Measurements from ENCODE around the gene JAKMIP2. TPM values are rescaled to one million over a fixed set of nuclear protein-coding genes. Genes with fewer than 3 reads are reported as not detected.

The JAKMIP2 gene
- total RNA-seq, 1 experiment from 2014 or later, result not detected

- H3K36me3 ChIP-seq (ENCODE audit: control insufficient read depth in 1 of 2, insufficient read depth in 2 of 2, low read length in 2 of 2), result no peaks in the 10 kb centered on the region
- no peak overlapping the region for H2AFZ ChIP-seq (ENCODE audit: low read depth, low read length, poor library complexity, severe bottlenecking)
- no peaks in the 10 kb centered on the region for H3K79me2 ChIP-seq (ENCODE audit: insufficient read depth, low read length)
- 0 out of 2 replicates have a peak, but pooled peaks cover 11% of the 10 kb centered on the region for H3K27me3 ChIP-seq (ENCODE audit: insufficient read depth, low read length)
- no peaks in the 10 kb centered on the region for H3K4me1 ChIP-seq (ENCODE audit: control insufficient read depth in 1 of 2, insufficient read depth in 2 of 2, low read length in 2 of 2)
- ChIA-PET CTCF (interaction anchor here (0.6 kb wide), 1 partner anchor 159 kb away, joined by 3 read pairs; no protein-coding TSS in a partner anchor), POLR2A (no interaction called here), RAD21 (ENCODE audit: low non-redundant PET in 1 of 2, low total read pairs in 2 of 2, uncharacterized antibody in 2 of 2, unreplicated experiment in 2 of 2) (no interaction called here)
- no peak overlapping the region for H3K4me2 ChIP-seq (ENCODE audit: low read length)
- H3K27ac ChIP-seq (ENCODE audit: low read depth, low read length), result no peak overlapping the region
- no peaks in the 10 kb centered on the region for H4K20me1 ChIP-seq (ENCODE audit: insufficient read depth)
- TF ChIP-seq ELF1 (IDR thresholded peaks at IDR 0.05; ENCODE audit: borderline replicate concordance, low read depth) (no peak), EZH2 (IDR thresholded peaks at IDR 0.05) (no peak), ZFX (IDR thresholded peaks at IDR 0.05) (no peak), ZBTB33 (IDR thresholded peaks at IDR 0.05; ENCODE audit: extremely low read depth, insufficient replicate concordance, low read length) (no peak), ATF3 (IDR thresholded peaks at IDR 0.05) (no peak), EZH2phosphoT487 (IDR thresholded peaks at IDR 0.05; ENCODE audit: borderline replicate concordance) (no peak), YY1 (IDR thresholded peaks at IDR 0.05; ENCODE audit: extremely low read depth, insufficient replicate concordance, low read depth, low read length) (no peak), CBX3 (IDR thresholded peaks at IDR 0.05; ENCODE audit: low read depth) (no peak), SIN3A (IDR thresholded peaks at IDR 0.05; ENCODE audit: low read depth) (no peak), MAX (IDR thresholded peaks at IDR 0.05) (no peak), POLR2AphosphoS5 (IDR thresholded peaks at IDR 0.05; ENCODE audit: low read depth, low read length) (no peak), RAD21 (IDR thresholded peaks at IDR 0.05; ENCODE audit: low read depth) (no peak), JUND (IDR thresholded peaks at IDR 0.05) (no peak), SP1 (IDR thresholded peaks at IDR 0.05; ENCODE audit: low read depth) (no peak)
- H3K9me2 ChIP-seq (ENCODE audit: insufficient read depth), result no peaks in the 10 kb centered on the region
- DNase-seq (ENCODE audit: low read depth, low spot score), result no peak
- no peak overlapping the region for H3K9ac ChIP-seq (ENCODE audit: low read length)
- BruUV-seq (replicated peaks), result no TSS peak
- no peaks in the 10 kb centered on the region for H3K9me3 ChIP-seq (ENCODE audit: control insufficient read depth in 1 of 2, insufficient read depth in 1 of 2, low read depth in 1 of 2, low read length in 2 of 2)
- H3K4me3 ChIP-seq (replicated peaks in 1 of 2; ENCODE audit: low read depth in 1 of 2, low read length in 2 of 2), result no peak overlapping the region
- intact Hi-C loops (cut with micrococcal nuclease), result no loop called here
- ATAC-seq, result no peak
These were observed 46.9 kb downstream of the JAKMIP2 start for GRCh38 chr5:147735621-147736125.

Data from HCT116 (cell line).